Hepatocyte (in vitro differentiated cells): ENCODE results near the gene VPS33B. TPM values are rescaled to one million over a fixed set of nuclear protein-coding genes. Genes with fewer than 3 reads are reported as not detected.

ENCODE experiments used
- DNase-seq: peaks from one replicate; pipeline ENCODE4 v3.0.0-alpha.2; 2016; ENCODE audit warnings: low spot score
- H2AFZ ChIP-seq: fragments of 200-600 bp; sonication (generic); 2 replicates; pipeline ENCODE4 v1.6.0; 2016; ENCODE audit warnings: antibody characterized with exemption, mild to moderate bottlenecking
- H3K27ac ChIP-seq: fragments of 200-600 bp; sonication (generic); 2 replicates; pipeline ENCODE4 v1.5.1; 2016; ENCODE audit warnings: mild to moderate bottlenecking
- H3K27me3 ChIP-seq: fragments of 200-600 bp; sonication (generic); 2 replicates; pipeline ENCODE4 v1.6.1; 2016
- H3K36me3 ChIP-seq: fragments of 200-600 bp; sonication (generic); replicated peaks from 2 replicates; pipeline ENCODE4 v1.5.1; 2016; ENCODE audit warnings: low read depth; ENCODE audit not compliant: insufficient read depth
- H3K4me1 ChIP-seq: fragments of 200-600 bp; sonication (generic); 2 replicates; pipeline ENCODE4 v1.5.1; 2016; ENCODE audit warnings: mild to moderate bottlenecking, moderate library complexity; ENCODE audit not compliant: insufficient read depth
- H3K4me2 ChIP-seq: fragments of 200-600 bp; sonication (generic); 2 replicates; pipeline ENCODE4 v1.6.0; 2016
- H3K4me3 ChIP-seq: fragments of 200-600 bp; sonication (generic); 2 replicates; pipeline ENCODE4 v1.5.1; 2016; ENCODE audit warnings: mild to moderate bottlenecking
- H3K79me2 ChIP-seq: fragments of 200-600 bp; sonication (generic); 2 replicates; pipeline ENCODE4 v1.6.0; 2017; ENCODE audit warnings: mild to moderate bottlenecking
- H3K9me2 ChIP-seq: fragments of 200-600 bp; sonication (generic); replicated peaks from 2 replicates; pipeline ENCODE4 v1.6.0; 2017; ENCODE audit warnings: mild to moderate bottlenecking; ENCODE audit not compliant: insufficient read depth
- H3K9me3 ChIP-seq: fragments of 200-600 bp; sonication (generic); 2 replicates; pipeline ENCODE4 v1.5.1; 2016; ENCODE audit warnings: low read depth, mild to moderate bottlenecking
- H4K20me1 ChIP-seq: fragments of 200-600 bp; sonication (generic); 2 replicates; pipeline ENCODE4 v1.6.0; 2016; ENCODE audit warnings: mild to moderate bottlenecking; ENCODE audit not compliant: insufficient read depth, poor library complexity, severe bottlenecking
- EZH2 ChIP-seq: fragments of 200-600 bp; sonication (generic); IDR thresholded peaks from 2 replicates; pipeline ENCODE4 v1.6.1; 2016; ENCODE audit warnings: antibody characterized with exemption, mild to moderate bottlenecking, borderline replicate concordance
- EZH2phosphoT487 ChIP-seq: fragments of 200-600 bp; sonication (generic); IDR thresholded peaks from one replicate; pipeline ENCODE4 v1.6.1; 2018; ENCODE audit warnings: antibody characterized with exemption, mild to moderate bottlenecking, low read depth, moderate library complexity; ENCODE audit not compliant: unreplicated experiment, severe bottlenecking
- WGBS: methylation state at CpG from one replicate; pipeline ENCODE4 v1.1.6; 2016; ENCODE audit warnings: low lambda C conversion rate; ENCODE audit errors: missing lambda C conversion rate; 5-methylcytosine and 5-hydroxymethylcytosine counted together
- polyA plus RNA-seq: library from polyadenylated mRNA; unstranded; fragments of >200 nt; fragmentation: Nextera tagmentation; extraction: Ambion mirVana; gene quantifications from 2 replicates; pipeline ENCODE4 v1.2.1, GENCODE V29; 2016
- total RNA-seq: library from RNA; depleted of rRNA; stranded (reverse); fragments of >200 nt; gene quantifications from 2 replicates; pipeline ENCODE4 v1.2.3, GENCODE V29; 2014
- TF ChIP-seq, protein P1 (sequence below): fragments of 200-600 bp; sonication (generic); IDR thresholded peaks from 2 replicates; pipeline ENCODE4 v1.5.1; 2016; ENCODE audit warnings: antibody characterized with exemption, mild to moderate bottlenecking; ENCODE audit not compliant: poor library complexity

Gene VPS33B
- total and polyA plus RNA-seq, 2 experiments from 2014 or later, result 7.8 to 11.7 TPM

DNA sequence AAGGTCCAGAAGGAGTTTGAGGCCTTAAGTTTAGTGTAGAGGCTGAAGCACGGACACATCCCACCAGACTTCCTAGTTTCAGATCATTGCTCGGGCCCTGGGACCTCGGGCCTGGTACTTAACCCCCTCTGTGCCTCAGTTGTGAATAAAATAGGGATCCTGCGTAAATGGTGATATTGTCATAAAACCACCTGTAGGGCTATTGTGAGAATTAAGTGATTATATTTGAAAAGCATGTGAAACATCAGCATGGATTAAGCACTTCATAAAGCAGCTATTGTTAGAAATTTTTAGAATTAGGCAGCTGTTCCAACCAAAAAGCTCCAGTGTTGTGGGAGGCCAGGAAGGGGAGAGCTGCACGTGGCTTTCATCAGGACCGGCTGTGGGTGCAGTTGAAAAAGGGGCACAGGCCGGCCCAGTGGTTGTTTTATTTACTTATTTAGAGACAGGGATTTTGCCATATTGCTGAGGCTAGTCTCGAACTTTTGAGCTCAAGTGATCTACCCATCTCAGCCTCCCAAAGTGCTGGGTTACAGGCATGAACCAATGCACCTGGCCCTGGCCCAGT lies 63.3 kb downstream of the VPS33B start:
- Histone ChIP-seq H3K36me3 (no peaks in the 10 kb centered on the region), H3K4me1 (peaks cover 17% of the 10 kb centered on the region), H4K20me1 (no peaks in the 10 kb centered on the region), H3K9me2 (no peaks in the 10 kb centered on the region), H3K79me2 (peaks cover 3% of the 10 kb centered on the region), H3K9me3 (no peaks in the 10 kb centered on the region), H3K4me2 (no peak overlapping the region), H2AFZ (no peak overlapping the region), H3K27ac (no peak overlapping the region), H3K4me3 (no peak overlapping the region), H3K27me3 (no peaks in the 10 kb centered on the region)
- DNase-seq, result no peak
- WGBS, result 91% methylated on average over 8 of the region's 8 CpGs
- TF ChIP-seq EZH2 (no peak), EZH2phosphoT487 (no peak)
- TF ChIP-seq, protein P1, sequence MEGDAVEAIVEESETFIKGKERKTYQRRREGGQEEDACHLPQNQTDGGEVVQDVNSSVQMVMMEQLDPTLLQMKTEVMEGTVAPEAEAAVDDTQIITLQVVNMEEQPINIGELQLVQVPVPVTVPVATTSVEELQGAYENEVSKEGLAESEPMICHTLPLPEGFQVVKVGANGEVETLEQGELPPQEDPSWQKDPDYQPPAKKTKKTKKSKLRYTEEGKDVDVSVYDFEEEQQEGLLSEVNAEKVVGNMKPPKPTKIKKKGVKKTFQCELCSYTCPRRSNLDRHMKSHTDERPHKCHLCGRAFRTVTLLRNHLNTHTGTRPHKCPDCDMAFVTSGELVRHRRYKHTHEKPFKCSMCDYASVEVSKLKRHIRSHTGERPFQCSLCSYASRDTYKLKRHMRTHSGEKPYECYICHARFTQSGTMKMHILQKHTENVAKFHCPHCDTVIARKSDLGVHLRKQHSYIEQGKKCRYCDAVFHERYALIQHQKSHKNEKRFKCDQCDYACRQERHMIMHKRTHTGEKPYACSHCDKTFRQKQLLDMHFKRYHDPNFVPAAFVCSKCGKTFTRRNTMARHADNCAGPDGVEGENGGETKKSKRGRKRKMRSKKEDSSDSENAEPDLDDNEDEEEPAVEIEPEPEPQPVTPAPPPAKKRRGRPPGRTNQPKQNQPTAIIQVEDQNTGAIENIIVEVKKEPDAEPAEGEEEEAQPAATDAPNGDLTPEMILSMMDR, result no peak

GRCh38 chr15:90957791-90958190 lies 64.6 kb downstream of the VPS33B start:
- Histone ChIP-seq H3K79me2 (peaks cover 3% of the 10 kb centered on the region), H3K4me3 (no peak overlapping the region), H3K9me3 (no peaks in the 10 kb centered on the region), H3K27ac (no peak overlapping the region), H3K36me3 (no peaks in the 10 kb centered on the region), H3K27me3 (no peaks in the 10 kb centered on the region), H4K20me1 (no peaks in the 10 kb centered on the region), H3K9me2 (no peaks in the 10 kb centered on the region), H2AFZ (no peak overlapping the region), H3K4me1 (peaks cover 17% of the 10 kb centered on the region), H3K4me2 (peak overlapping the region; percentile 98)
- TF ChIP-seq EZH2phosphoT487, result no peak
- no peak for TF ChIP-seq EZH2
- TF ChIP-seq, protein P1, result no peak
- WGBS, result 80% methylated on average over 6 of the region's 6 CpGs
- no peak for DNase-seq

DNA sequence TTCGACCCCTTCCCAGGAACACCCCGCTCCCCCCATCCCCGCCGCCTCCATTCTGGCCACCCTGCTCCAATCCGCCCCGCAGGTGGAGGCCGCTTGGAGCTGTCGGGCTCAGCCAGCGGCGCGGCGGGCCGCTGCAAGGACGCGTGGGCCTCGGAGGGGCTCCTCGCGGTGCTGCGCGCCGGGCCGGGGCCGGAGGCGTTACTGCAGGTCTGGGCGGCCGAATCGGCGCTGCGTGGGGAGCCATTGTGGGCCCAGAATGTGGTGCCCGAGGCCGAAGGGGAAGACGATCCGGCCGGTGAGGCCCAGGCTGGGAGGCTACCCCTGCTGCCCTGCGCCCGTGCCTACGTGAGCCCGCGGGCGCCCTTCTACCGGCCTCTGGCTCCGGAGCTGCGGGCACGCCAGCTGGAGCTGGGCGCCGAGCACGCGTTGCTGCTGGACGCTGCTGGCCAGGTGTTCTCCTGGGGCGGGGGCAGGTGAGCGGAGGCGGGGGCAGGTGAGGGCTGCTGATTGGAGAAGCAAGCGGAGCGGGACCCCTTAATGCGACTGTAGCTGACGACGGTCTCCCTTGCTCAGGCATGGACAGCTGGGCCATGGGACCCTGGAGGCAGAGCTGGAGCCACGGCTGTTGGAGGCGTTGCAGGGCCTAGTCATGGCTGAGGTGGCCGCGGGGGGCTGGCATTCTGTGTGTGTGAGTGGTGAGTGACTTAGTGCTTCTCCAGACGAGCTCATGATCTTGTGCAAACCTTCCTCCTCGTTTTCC lies 65.2 kb downstream of the VPS33B start:
- Histone ChIP-seq H3K27me3 (no peaks in the 10 kb centered on the region), H3K36me3 (no peaks in the 10 kb centered on the region), H3K4me2 (peak overlapping the region; percentile 98), H3K4me3 (peak overlapping the region; percentile 68), H3K4me1 (peaks cover 17% of the 10 kb centered on the region), H3K9me2 (no peaks in the 10 kb centered on the region), H3K27ac (no peak overlapping the region), H3K79me2 (peaks cover 3% of the 10 kb centered on the region), H4K20me1 (no peaks in the 10 kb centered on the region), H2AFZ (peak overlapping the region; percentile 95), H3K9me3 (no peaks in the 10 kb centered on the region)
- TF ChIP-seq, protein P1, result no peak
- TF ChIP-seq EZH2, result no peak
- no peak for TF ChIP-seq EZH2phosphoT487
- 12% methylated on average over 58 of the region's 63 CpGs for WGBS
- peak; percentile 56 for DNase-seq
